Uterus (tissue), 2 donors: ENCODE results near the gene FGB.

ENCODE experiments used
- CTCF ChIP-seq, 4 experiments: fragments of 200-600 bp in 2 of 4; fragments of 450-650 bp in 2 of 4; sonication (generic) in 2 of 4; IDR thresholded peaks; one replicate each; pipeline ENCODE4 v1.5.1; 2016 to 2019; ENCODE audit warnings: antibody characterized with exemption in 4 of 4, mild to moderate bottlenecking in 2 of 4, moderate library complexity in 1 of 4
- POLR2A ChIP-seq, 2 donors: fragments of 450-650 bp; IDR thresholded peaks; one replicate each; pipeline ENCODE4 v1.6.1; 2016; ENCODE audit warnings: antibody characterized with exemption in 2 of 2, mild to moderate bottlenecking in 1 of 2, moderate library complexity in 1 of 2

GRCh38 chr4:154564311-154564710 lies 1.5 kb downstream of the FGB start:
- no peak for TF ChIP-seq CTCF (IDR thresholded peaks at IDR 0.05)
- TF ChIP-seq POLR2A (IDR thresholded peaks at IDR 0.05), result no peak
